Activated CD4-positive, alpha-beta T cell treated with anti-CD3 and anti-CD28 coated beads, Interleukin-2, amount 50 U/mL, for 48 hours (primary cell): ENCODE measurements around the gene CCDC87.
"Not testable (repeated sequence)": the region's sequence is repeated elsewhere in the genome, so short reads cannot be mapped to it uniquely, and the experiment has no call there.

Experiments
- DNase-seq, 2 experiments: peaks; one replicate each; pipeline ENCODE4 v3.0.0-alpha.2; 2020

The CCDC87 gene

GRCh38 chr11:66592457-66593302 lies at the start of gene CCDC87, which contains the start of gene CCS:
Gene CCDC87 (minus strand): TSS chr11:66593063. CDS start chr11:66593015, 48 bp downstream.
Gene CCS (plus strand): TSS chr11:66593185. CDS start chr11:66593262, 77 bp downstream.
- DNase-seq: peak; percentile 99

GRCh38 chr11:66641834-66642233 lies 49.0 kb upstream of the CCDC87 start:
- DNase-seq: no peak

- not testable (repeated sequence) for DNase-seq
These were observed 47.0 kb upstream of the CCDC87 start for GRCh38 chr11:66639814-66640340.

GRCh38 chr11:66639066-66639813 lies 46.4 kb upstream of the CCDC87 start:
- DNase-seq: no peak

GRCh38 chr11:66638177-66639065 lies 45.6 kb upstream of the CCDC87 start, which contains the start of gene RBM4:
Gene RBM4 (plus strand): TSS chr11:66638703. CDS start chr11:66639712, 1,009 bp downstream.
- DNase-seq: peak; percentile 92 to 96

- no peak for DNase-seq
These were observed 44.8 kb upstream of the CCDC87 start for GRCh38 chr11:66637557-66638176.

GRCh38 chr11:66636411-66636810 lies 43.5 kb upstream of the CCDC87 start:
- no peak for DNase-seq

- no peak for DNase-seq
These were observed 40.1 kb upstream of the CCDC87 start for GRCh38 chr11:66632952-66633351.

GRCh38 chr11:66631883-66632282 lies 39.0 kb upstream of the CCDC87 start:
- DNase-seq: no peak

GRCh38 chr11:66629356-66629755 lies 36.5 kb upstream of the CCDC87 start:
- no peak for DNase-seq

- no peak for DNase-seq
These were observed 35.3 kb upstream of the CCDC87 start for GRCh38 chr11:66628061-66628603.

GRCh38 chr11:66626926-66627325 lies 34.1 kb upstream of the CCDC87 start:
- no peak for DNase-seq

- no peak for DNase-seq
These were observed 33.5 kb upstream of the CCDC87 start for GRCh38 chr11:66626382-66626781.

GRCh38 chr11:66625752-66626149 lies 32.9 kb upstream of the CCDC87 start:
- DNase-seq: no peak

GRCh38 chr11:66625041-66625751 lies 32.3 kb upstream of the CCDC87 start:
- no peak for DNase-seq

GRCh38 chr11:66624450-66624849 lies 31.6 kb upstream of the CCDC87 start:
- DNase-seq: no peak

GRCh38 chr11:66619080-66619554 lies 26.3 kb upstream of the CCDC87 start:
- DNase-seq: no peak

GRCh38 chr11:66617155-66617834 lies 24.4 kb upstream of the CCDC87 start:
- peak in 1 of 2 experiments; percentile 32 for DNase-seq

GRCh38 chr11:66616379-66617154 lies 23.7 kb upstream of the CCDC87 start, which contains the start of gene RBM14:
Gene RBM14 (plus strand): TSS chr11:66616630. CDS start chr11:66616721, 91 bp downstream.
- DNase-seq: peak; percentile 98
